ENCODE measurements around the gene RAB32.

RAB32 gene

GRCh38 chr6:146582857-146583256, 39.2 kb downstream of the RAB32 start:
- no peak for DNase-seq (ENCODE audit: low read depth, low spot score)

- no peak for DNase-seq (ENCODE audit: low read depth, low spot score)
Measured at GRCh38 chr6:146583966-146584365, 40.3 kb downstream of the RAB32 start.

- no peak for DNase-seq (ENCODE audit: low read depth, low spot score)
Measured at GRCh38 chr6:146587459-146587858, 43.8 kb downstream of the RAB32 start.

- no peak for DNase-seq (ENCODE audit: low read depth, low spot score)
Measured at GRCh38 chr6:146590492-146590891, 46.9 kb downstream of the RAB32 start.

GRCh38 chr6:146592451-146592850, 48.8 kb downstream of the RAB32 start:
- no peak for DNase-seq (ENCODE audit: low read depth, low spot score)

- no peak for DNase-seq (ENCODE audit: low read depth, low spot score)
Measured at GRCh38 chr6:146593986-146594385, 50.4 kb downstream of the RAB32 start.

- DNase-seq (ENCODE audit: low read depth, low spot score) = no peak
Measured at GRCh38 chr6:146594495-146594894, 50.9 kb downstream of the RAB32 start.

- no peak for DNase-seq (ENCODE audit: low read depth, low spot score)
Measured at GRCh38 chr6:146595972-146596731, 52.5 kb downstream of the RAB32 start.

GRCh38 chr6:146598772-146599405, 55.3 kb downstream of the RAB32 start, which contains the start of gene ADGB:
TSS of gene ADGB (plus strand) at chr6:146598972. CDS start at chr6:146599041, 69 bp downstream.
- no peak for DNase-seq (ENCODE audit: low read depth, low spot score)

- DNase-seq (ENCODE audit: low read depth, low spot score) = no peak
Measured at GRCh38 chr6:146601352-146601751, 57.7 kb downstream of the RAB32 start.

GRCh38 chr6:146602526-146602925, 58.9 kb downstream of the RAB32 start:
- DNase-seq (ENCODE audit: low read depth, low spot score) = no peak

All from activated CD4-positive, CD25-positive, alpha-beta regulatory T cell treated with anti-CD3 and anti-CD28 coated beads, Interleukin-2, amount 50 U/mL, for 16 hours (primary cell).